GM23338 (cell line): ENCODE measurements around the gene IGF1. TPM values are rescaled to one million over a fixed set of nuclear protein-coding genes. Genes with fewer than 3 reads are reported as not detected.

Experiments used
- ATAC-seq: fragments of 200-7000 bp; cut with Tn5 transposase; 3 replicates; pipeline ENCODE4 v1.9.1; 2020
- DNase-seq: peaks from one replicate; pipeline ENCODE4 v3.0.0-alpha.2; 2015; ENCODE audit warnings: low spot score
- H2AFZ ChIP-seq: fragments of 200-600 bp; sonication (generic); 2 replicates; pipeline ENCODE4 v1.8.0; 2016; ENCODE audit warnings: antibody characterized with exemption, mild to moderate bottlenecking, moderate library complexity
- H3F3A ChIP-seq: fragments of 200-600 bp; sonication (generic); replicated peaks from 2 replicates; pipeline ENCODE4 v1.8.0; 2017; ENCODE audit warnings: antibody characterized with exemption, mixed run types, low read depth
- H3K27ac ChIP-seq: fragments of 200-600 bp; sonication (generic); 2 replicates; pipeline ENCODE4 v1.6.1; 2016; ENCODE audit warnings: low read depth
- H3K27me3 ChIP-seq: fragments of 200-600 bp; sonication (generic); 2 replicates; pipeline ENCODE4 v1.8.0; 2016; ENCODE audit warnings: mild to moderate bottlenecking, mixed run types, moderate library complexity; ENCODE audit not compliant: insufficient read depth
- H3K36me3 ChIP-seq: fragments of 200-600 bp; sonication (generic); 2 replicates; pipeline ENCODE4 v1.8.0; 2016; ENCODE audit warnings: mild to moderate bottlenecking; ENCODE audit not compliant: insufficient read depth
- H3K4me1 ChIP-seq: fragments of 200-600 bp; sonication (generic); 2 replicates; pipeline ENCODE4 v1.8.0; 2016; ENCODE audit warnings: mild to moderate bottlenecking, moderate library complexity; ENCODE audit not compliant: insufficient read depth
- H3K4me2 ChIP-seq: fragments of 200-600 bp; sonication (generic); 2 replicates; pipeline ENCODE4 v1.7.1; 2017; ENCODE audit warnings: mixed run types
- H3K4me3 ChIP-seq: fragments of 200-600 bp; sonication (generic); 2 replicates; pipeline ENCODE4 v1.6.1; 2016; ENCODE audit warnings: mixed run types
- H3K79me2 ChIP-seq: fragments of 200-600 bp; sonication (generic); replicated peaks from 2 replicates; pipeline ENCODE4 v1.8.0; 2017; ENCODE audit warnings: mild to moderate bottlenecking; ENCODE audit not compliant: insufficient read depth
- H3K9me2 ChIP-seq: fragments of 200-600 bp; sonication (generic); 2 replicates; pipeline ENCODE4 v1.8.0; 2017; ENCODE audit not compliant: insufficient read depth
- H4K20me1 ChIP-seq: fragments of 200-600 bp; sonication (generic); replicated peaks from 2 replicates; pipeline ENCODE4 v1.8.0; 2017; ENCODE audit warnings: mild to moderate bottlenecking; ENCODE audit not compliant: insufficient read depth
- H3K27ac Mint-ChIP-seq: 2 replicates; pipeline ENCODE4 v1.8.0; 2020; ENCODE audit warnings: inconsistent platforms, mild to moderate bottlenecking, moderate library complexity, mixed read lengths
- H3K27me3 Mint-ChIP-seq: 3 replicates; pipeline ENCODE4 v1.8.0; 2022; ENCODE audit warnings: low read depth, mild to moderate bottlenecking, moderate library complexity, mixed read lengths, inconsistent platforms; ENCODE audit not compliant: insufficient read depth, poor library complexity
- H3K36me3 Mint-ChIP-seq: 3 replicates; pipeline ENCODE4 v1.8.0; 2021; ENCODE audit warnings: low read depth, mild to moderate bottlenecking, inconsistent platforms, moderate library complexity, mixed read lengths
- H3K4me1 Mint-ChIP-seq: 3 replicates; pipeline ENCODE4 v1.8.0; 2020; ENCODE audit warnings: mild to moderate bottlenecking, inconsistent platforms, mixed read lengths
- H3K4me3 Mint-ChIP-seq: 3 replicates; pipeline ENCODE4 v1.8.0; 2021; ENCODE audit warnings: moderate library complexity, mild to moderate bottlenecking, inconsistent platforms, mixed read lengths
- H3K9me3 Mint-ChIP-seq: 3 replicates; pipeline ENCODE4 v1.8.0; 2020; ENCODE audit warnings: moderate library complexity, mild to moderate bottlenecking, inconsistent platforms, mixed read lengths
- CREB1 ChIP-seq: fragments of 250-450 bp; sonication (Bioruptor Pico); IDR thresholded peaks from 2 replicates; pipeline ENCODE4 v1.5.0; 2020; ENCODE audit warnings: low read depth, mild to moderate bottlenecking, moderate library complexity
- EZH2 ChIP-seq: fragments of 200-600 bp; sonication (generic); IDR thresholded peaks from one replicate; pipeline ENCODE4 v1.8.0; 2017; ENCODE audit warnings: antibody characterized with exemption, mild to moderate bottlenecking, low read depth; ENCODE audit not compliant: unreplicated experiment
- EZH2phosphoT487 ChIP-seq: fragments of 200-600 bp; sonication (generic); IDR thresholded peaks from one replicate; pipeline ENCODE4 v1.8.1; 2018; ENCODE audit warnings: antibody characterized with exemption; ENCODE audit not compliant: unreplicated experiment
- JUNB ChIP-seq: IDR thresholded peaks from one replicate; pipeline ENCODE4 v1.6.1; 2016; ENCODE audit warnings: antibody characterized with exemption; ENCODE audit not compliant: unreplicated experiment
- NANOG ChIP-seq: IDR thresholded peaks from 2 replicates; pipeline ENCODE4 v1.6.1; 2016; ENCODE audit warnings: antibody characterized with exemption, borderline replicate concordance
- POLR2AphosphoS5 ChIP-seq: IDR thresholded peaks from 2 replicates; pipeline ENCODE4 v1.6.1; 2016; ENCODE audit warnings: antibody characterized with exemption, low read depth
- STAT1 ChIP-seq: IDR thresholded peaks from one replicate; pipeline ENCODE4 v1.6.1; 2016; ENCODE audit warnings: antibody characterized with exemption; ENCODE audit not compliant: unreplicated experiment
- ZNF114 ChIP-seq: fragments of 250-450 bp; sonication (Bioruptor Pico); IDR thresholded peaks from 2 replicates; pipeline ENCODE4 v1.5.0; 2020; ENCODE audit warnings: mild to moderate bottlenecking, moderate library complexity
- ZNF331 ChIP-seq: fragments of 250-450 bp; sonication (Bioruptor Pico); IDR thresholded peaks from 2 replicates; pipeline ENCODE4 v1.5.0; 2020; ENCODE audit warnings: low read depth, mild to moderate bottlenecking, moderate library complexity
- polyA plus RNA-seq: library from polyadenylated mRNA; unstranded; fragments of >200 nt; fragmentation: Nextera tagmentation; extraction: Ambion mirVana; gene quantifications from 2 replicates; pipeline ENCODE4 v1.2.1, GENCODE V29; 2016
- total RNA-seq: library from RNA; depleted of rRNA; stranded (reverse); fragments of >200 nt; shearing (Covaris generic); gene quantifications from 2 replicates; pipeline ENCODE4 v1.2.3, GENCODE V29; 2014
- TF ChIP-seq, protein P1 (sequence below): IDR thresholded peaks from one replicate; pipeline ENCODE4 v1.6.1; 2018; ENCODE audit warnings: antibody characterized with exemption; ENCODE audit not compliant: unreplicated experiment
- TF ChIP-seq, protein P2 (sequence below): fragments of 250-450 bp; sonication (Bioruptor Pico); IDR thresholded peaks from 2 replicates; pipeline ENCODE4 v1.5.0; 2020; ENCODE audit warnings: mild to moderate bottlenecking, moderate library complexity
- TF ChIP-seq, protein P3 (sequence below), 2 experiments: fragments of 200-600 bp in 1 of 2; sonication (generic) in 1 of 2; conservative IDR thresholded peaks; 2 replicates each; pipeline versions ENCODE4 v1.5.1 to v1.6.1; 2016 to 2017; ENCODE audit warnings: antibody characterized with exemption in 2 of 2, low read depth in 2 of 2, mild to moderate bottlenecking in 2 of 2, moderate library complexity in 1 of 2
- TF ChIP-seq, protein P4 (sequence below): IDR thresholded peaks from 2 replicates; pipeline ENCODE4 v1.6.1; 2016; ENCODE audit warnings: antibody characterized with exemption

The IGF1 gene
- total and polyA plus RNA-seq, 2 experiments from 2014 or later, result 0.29 TPM; not detected in 1

DNA sequence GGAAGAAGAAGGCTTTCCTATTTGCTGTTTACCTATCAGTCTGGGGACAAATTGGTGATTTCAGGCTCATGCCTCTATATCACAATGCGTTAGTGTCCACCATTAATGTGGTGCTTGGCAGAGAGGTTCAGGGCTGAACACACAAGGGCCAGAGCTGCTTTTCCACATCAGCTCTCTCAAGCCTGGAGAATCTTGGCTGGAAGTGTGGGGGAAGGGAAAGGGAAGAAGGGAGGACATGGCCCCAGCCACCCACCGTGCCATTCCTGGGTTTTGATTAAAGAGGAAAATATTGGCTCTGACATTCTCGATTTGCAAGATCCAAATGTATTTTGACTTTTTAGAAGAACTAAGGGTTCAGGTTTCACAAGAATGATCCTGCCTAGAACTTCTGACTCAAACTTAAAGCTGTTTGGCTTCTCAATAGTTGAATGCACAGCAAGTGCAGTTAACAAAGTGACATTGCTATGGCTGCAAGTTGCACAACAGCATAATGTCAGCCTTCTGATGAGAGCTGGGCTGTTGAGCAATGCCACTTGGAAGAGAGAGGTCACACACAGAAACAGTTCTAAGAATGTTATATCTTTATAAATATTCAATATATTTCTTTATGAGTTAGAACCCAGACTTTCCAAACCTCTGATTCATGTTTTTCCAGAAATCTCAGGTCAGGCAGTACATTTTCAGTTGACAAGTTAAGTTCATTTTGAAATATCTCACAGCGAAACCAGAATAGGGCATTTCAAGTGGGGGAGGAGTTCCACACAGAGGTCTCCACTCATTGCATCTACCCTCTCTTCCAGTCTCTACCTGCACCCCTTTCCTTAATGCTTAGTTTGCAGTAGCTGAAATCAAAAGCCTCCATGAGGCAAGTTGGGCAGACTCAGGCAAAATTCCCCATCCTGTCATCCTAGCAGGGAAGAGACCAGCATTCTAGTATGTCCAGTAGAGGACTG, 25.3 kb downstream of the IGF1 start:
- no peaks in the 10 kb centered on the region for H3F3A ChIP-seq
- H3K27ac ChIP-seq, result no peak overlapping the region
- H3K79me2 ChIP-seq, result no peaks in the 10 kb centered on the region
- no peak for ATAC-seq
- no peaks in the 10 kb centered on the region for H4K20me1 ChIP-seq
- H3K27me3 Mint-ChIP-seq, result no peaks in the 10 kb centered on the region
- no peaks in the 10 kb centered on the region for H3K4me1 ChIP-seq
- no peak overlapping the region for H3K27ac Mint-ChIP-seq
- TF ChIP-seq NANOG, result no peak
- no peak for TF ChIP-seq EZH2phosphoT487
- no peak for TF ChIP-seq EZH2
- no peak for TF ChIP-seq STAT1
- no peak for TF ChIP-seq JUNB
- TF ChIP-seq, protein P1, sequence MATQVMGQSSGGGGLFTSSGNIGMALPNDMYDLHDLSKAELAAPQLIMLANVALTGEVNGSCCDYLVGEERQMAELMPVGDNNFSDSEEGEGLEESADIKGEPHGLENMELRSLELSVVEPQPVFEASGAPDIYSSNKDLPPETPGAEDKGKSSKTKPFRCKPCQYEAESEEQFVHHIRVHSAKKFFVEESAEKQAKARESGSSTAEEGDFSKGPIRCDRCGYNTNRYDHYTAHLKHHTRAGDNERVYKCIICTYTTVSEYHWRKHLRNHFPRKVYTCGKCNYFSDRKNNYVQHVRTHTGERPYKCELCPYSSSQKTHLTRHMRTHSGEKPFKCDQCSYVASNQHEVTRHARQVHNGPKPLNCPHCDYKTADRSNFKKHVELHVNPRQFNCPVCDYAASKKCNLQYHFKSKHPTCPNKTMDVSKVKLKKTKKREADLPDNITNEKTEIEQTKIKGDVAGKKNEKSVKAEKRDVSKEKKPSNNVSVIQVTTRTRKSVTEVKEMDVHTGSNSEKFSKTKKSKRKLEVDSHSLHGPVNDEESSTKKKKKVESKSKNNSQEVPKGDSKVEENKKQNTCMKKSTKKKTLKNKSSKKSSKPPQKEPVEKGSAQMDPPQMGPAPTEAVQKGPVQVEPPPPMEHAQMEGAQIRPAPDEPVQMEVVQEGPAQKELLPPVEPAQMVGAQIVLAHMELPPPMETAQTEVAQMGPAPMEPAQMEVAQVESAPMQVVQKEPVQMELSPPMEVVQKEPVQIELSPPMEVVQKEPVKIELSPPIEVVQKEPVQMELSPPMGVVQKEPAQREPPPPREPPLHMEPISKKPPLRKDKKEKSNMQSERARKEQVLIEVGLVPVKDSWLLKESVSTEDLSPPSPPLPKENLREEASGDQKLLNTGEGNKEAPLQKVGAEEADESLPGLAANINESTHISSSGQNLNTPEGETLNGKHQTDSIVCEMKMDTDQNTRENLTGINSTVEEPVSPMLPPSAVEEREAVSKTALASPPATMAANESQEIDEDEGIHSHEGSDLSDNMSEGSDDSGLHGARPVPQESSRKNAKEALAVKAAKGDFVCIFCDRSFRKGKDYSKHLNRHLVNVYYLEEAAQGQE, result no peak
- no peak for TF ChIP-seq CREB1
- TF ChIP-seq, protein P2, sequence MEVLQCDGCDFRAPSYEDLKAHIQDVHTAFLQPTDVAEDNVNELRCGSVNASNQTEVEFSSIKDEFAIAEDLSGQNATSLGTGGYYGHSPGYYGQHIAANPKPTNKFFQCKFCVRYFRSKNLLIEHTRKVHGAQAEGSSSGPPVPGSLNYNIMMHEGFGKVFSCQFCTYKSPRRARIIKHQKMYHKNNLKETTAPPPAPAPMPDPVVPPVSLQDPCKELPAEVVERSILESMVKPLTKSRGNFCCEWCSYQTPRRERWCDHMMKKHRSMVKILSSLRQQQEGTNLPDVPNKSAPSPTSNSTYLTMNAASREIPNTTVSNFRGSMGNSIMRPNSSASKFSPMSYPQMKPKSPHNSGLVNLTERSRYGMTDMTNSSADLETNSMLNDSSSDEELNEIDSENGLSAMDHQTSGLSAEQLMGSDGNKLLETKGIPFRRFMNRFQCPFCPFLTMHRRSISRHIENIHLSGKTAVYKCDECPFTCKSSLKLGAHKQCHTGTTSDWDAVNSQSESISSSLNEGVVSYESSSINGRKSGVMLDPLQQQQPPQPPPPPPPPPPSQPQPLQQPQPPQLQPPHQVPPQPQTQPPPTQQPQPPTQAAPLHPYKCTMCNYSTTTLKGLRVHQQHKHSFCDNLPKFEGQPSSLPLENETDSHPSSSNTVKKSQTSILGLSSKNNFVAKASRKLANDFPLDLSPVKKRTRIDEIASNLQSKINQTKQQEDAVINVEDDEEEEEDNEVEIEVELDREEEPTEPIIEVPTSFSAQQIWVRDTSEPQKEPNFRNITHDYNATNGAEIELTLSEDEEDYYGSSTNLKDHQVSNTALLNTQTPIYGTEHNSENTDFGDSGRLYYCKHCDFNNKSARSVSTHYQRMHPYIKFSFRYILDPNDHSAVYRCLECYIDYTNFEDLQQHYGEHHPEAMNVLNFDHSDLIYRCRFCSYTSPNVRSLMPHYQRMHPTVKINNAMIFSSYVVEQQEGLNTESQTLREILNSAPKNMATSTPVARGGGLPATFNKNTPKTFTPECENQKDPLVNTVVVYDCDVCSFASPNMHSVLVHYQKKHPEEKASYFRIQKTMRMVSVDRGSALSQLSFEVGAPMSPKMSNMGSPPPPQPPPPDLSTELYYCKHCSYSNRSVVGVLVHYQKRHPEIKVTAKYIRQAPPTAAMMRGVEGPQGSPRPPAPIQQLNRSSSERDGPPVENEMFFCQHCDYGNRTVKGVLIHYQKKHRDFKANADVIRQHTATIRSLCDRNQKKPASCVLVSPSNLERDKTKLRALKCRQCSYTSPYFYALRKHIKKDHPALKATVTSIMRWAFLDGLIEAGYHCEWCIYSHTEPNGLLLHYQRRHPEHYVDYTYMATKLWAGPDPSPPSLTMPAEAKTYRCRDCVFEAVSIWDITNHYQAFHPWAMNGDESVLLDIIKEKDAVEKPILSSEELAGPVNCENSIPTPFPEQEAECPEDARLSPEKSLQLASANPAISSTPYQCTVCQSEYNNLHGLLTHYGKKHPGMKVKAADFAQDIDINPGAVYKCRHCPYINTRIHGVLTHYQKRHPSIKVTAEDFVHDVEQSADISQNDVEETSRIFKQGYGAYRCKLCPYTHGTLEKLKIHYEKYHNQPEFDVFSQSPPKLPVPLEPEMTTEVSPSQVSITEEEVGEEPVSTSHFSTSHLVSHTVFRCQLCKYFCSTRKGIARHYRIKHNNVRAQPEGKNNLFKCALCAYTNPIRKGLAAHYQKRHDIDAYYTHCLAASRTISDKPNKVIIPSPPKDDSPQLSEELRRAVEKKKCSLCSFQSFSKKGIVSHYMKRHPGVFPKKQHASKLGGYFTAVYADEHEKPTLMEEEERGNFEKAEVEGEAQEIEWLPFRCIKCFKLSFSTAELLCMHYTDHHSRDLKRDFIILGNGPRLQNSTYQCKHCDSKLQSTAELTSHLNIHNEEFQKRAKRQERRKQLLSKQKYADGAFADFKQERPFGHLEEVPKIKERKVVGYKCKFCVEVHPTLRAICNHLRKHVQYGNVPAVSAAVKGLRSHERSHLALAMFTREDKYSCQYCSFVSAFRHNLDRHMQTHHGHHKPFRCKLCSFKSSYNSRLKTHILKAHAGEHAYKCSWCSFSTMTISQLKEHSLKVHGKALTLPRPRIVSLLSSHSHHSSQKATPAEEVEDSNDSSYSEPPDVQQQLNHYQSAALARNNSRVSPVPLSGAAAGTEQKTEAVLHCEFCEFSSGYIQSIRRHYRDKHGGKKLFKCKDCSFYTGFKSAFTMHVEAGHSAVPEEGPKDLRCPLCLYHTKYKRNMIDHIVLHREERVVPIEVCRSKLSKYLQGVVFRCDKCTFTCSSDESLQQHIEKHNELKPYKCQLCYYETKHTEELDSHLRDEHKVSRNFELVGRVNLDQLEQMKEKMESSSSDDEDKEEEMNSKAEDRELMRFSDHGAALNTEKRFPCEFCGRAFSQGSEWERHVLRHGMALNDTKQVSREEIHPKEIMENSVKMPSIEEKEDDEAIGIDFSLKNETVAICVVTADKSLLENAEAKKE (CRISPR knock-in tag), result no peak
- TF ChIP-seq, protein P3, sequence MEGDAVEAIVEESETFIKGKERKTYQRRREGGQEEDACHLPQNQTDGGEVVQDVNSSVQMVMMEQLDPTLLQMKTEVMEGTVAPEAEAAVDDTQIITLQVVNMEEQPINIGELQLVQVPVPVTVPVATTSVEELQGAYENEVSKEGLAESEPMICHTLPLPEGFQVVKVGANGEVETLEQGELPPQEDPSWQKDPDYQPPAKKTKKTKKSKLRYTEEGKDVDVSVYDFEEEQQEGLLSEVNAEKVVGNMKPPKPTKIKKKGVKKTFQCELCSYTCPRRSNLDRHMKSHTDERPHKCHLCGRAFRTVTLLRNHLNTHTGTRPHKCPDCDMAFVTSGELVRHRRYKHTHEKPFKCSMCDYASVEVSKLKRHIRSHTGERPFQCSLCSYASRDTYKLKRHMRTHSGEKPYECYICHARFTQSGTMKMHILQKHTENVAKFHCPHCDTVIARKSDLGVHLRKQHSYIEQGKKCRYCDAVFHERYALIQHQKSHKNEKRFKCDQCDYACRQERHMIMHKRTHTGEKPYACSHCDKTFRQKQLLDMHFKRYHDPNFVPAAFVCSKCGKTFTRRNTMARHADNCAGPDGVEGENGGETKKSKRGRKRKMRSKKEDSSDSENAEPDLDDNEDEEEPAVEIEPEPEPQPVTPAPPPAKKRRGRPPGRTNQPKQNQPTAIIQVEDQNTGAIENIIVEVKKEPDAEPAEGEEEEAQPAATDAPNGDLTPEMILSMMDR (conservative IDR thresholded peaks at IDR 0.05; ENCODE audit: low read depth in 2 of 2), result no peak
- TF ChIP-seq POLR2AphosphoS5, result no peak
- TF ChIP-seq, protein P4, sequence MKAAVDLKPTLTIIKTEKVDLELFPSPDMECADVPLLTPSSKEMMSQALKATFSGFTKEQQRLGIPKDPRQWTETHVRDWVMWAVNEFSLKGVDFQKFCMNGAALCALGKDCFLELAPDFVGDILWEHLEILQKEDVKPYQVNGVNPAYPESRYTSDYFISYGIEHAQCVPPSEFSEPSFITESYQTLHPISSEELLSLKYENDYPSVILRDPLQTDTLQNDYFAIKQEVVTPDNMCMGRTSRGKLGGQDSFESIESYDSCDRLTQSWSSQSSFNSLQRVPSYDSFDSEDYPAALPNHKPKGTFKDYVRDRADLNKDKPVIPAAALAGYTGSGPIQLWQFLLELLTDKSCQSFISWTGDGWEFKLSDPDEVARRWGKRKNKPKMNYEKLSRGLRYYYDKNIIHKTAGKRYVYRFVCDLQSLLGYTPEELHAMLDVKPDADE, result no peak
- no peak for TF ChIP-seq ZNF331 (CRISPR knock-in tag)
- TF ChIP-seq ZNF114, result no peak
- no peaks in the 10 kb centered on the region; the same call in 2 of the 3 replicates for H3K9me3 Mint-ChIP-seq
- no peak overlapping the region for H2AFZ ChIP-seq
- no peaks in the 10 kb centered on the region for H3K36me3 ChIP-seq
- no peaks in the 10 kb centered on the region for H3K27me3 ChIP-seq
- no peak overlapping the region for H3K4me3 Mint-ChIP-seq
- no peaks in the 10 kb centered on the region; the same call in 1 of the 2 replicates for H3K9me2 ChIP-seq
- H3K36me3 Mint-ChIP-seq, result no peaks in the 10 kb centered on the region
- H3K4me3 ChIP-seq, result no peak overlapping the region
- no peak overlapping the region for H3K4me2 ChIP-seq
- H3K4me1 Mint-ChIP-seq, result peaks cover 15% of the 10 kb centered on the region; the same call in 2 of the 3 replicates
- no peak for DNase-seq
